SHP77 treated with DMSO at 0.1 percent for 48 hours (cell line): Measurements from ENCODE around the gene HPSE2.
"Not testable (repeated sequence)": the region's sequence is repeated elsewhere in the genome, so short reads cannot be mapped to it uniquely, and the experiment has no call there.

Experiments used
- DNase-seq: peaks from one replicate; lab custom pipeline; 2025; lab: John Stamatoyannopoulos, UW

Gene HPSE2

DNA sequence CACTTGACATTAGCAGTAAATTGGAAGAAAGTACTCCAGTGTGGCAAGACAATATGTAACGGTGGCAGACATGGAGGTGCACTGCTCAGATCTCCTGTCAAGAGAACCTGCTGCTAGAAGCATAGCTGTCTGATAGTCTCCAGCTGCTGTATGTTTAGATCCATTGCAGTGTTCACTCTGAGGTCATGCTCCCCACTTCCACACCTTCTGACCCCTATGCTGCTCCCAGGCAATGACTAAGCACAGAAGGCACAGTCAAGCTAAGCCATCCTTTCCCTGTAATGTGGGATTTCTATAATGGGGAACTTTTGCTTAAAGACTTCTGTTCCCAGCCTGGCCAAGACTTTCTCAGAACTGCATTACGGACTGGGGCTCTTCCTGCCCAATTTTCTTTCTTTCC, 315.8 kb downstream of the HPSE2 start:
- DNase-seq: no peak

DNA sequence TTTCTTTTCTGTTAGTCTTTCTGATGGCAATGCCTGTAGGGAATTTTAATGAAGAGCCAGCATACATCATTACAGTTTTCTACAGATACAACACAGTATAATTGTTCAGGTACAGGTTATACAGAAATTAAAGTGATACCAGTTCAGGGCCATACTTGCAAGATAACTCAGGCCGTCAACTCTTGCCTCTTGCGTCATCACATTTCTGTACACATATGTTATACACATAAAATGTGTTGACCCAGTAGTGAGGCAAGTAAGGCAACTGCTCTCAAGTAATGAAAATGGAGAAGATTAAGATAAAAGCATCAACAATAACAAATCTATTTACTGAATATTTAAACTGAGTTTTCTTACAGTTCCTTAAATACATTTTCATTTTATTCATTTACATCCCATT, 317.8 kb downstream of the HPSE2 start:
- no peak for DNase-seq

DNA sequence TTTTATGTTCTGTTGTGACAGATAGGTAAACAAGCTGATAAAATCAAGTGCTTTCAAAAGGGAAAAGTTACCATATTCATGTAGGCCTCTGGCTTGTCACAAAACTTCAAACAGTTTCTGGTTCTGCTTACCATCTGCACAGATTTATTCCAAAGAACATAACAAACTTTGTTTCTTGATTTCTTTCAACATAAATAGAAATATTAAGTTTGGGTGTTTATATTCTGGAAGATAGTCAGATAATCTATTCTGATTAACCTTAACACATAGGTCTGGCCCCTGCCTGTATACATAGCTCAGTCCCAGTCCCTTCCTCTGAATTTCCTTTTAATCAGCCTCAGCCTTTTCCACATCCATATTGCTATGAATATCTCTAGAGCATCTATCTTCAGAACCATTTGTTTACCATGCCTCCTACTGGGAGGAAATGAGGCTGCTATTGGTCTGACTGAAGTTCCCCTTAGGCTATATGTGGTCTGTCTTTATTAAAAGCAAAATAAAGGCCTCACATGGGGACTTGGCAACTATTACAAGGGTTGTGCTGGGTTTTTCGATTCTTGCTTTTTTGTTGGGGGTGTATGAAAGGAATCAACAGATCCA, 319.0 kb downstream of the HPSE2 start:
- DNase-seq: no peak

DNA sequence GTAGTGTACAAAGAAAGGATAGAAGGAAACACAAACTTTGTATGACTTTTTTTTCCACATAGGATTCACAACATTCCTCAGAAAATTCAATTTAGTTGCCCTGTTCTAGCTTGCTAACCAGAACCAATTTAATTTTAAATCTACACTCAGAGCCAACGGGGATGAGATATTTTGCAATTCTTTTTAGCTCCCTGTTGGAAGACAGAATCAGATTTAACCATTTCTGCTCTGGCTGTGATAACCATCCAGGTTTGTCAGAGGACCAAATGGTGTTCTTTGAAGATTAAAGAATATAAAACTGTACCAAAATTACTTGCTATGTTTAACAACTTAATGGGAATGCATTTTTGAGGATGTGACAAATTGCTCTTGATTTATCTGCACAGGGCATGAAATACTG, 319.7 kb downstream of the HPSE2 start:
- DNase-seq: no peak

DNA sequence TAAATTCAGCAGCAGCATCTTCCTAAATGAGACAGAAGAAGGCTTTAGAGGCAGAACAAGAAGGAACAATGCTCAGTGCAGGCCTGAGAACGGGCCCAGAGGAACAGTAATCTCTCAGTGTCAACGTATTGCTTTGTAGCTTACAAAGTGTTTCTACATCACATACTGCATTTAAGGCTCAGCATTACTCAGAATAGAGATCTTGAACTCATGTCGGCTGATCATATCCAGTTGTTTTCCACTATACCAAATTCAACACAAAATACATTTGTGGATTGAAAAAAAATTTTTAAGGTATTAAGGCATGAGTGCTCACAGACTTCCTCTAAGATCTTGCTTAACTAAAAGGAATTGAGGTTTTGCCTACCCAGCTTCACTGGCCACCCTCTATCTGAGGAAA, 325.1 kb downstream of the HPSE2 start:
- DNase-seq: no peak

DNA sequence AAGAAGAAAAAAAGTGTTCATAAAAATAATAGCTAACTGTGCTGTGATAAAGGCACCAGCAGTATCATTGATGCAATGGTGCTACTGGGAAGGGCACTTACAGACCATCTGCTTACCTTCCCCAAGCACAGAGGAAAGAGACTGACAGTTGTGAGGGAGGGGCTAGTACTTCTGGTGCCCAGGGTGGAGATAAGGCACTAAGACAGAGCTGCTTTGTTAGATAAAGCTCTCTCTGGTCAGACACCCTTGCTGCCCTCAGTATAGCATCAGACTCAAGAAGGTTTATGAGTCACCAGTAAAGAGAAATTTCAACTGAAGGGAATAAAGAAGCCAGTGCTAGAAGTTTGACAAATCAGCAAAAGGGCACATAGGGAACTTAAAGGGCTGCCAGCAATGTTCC, 325.6 kb downstream of the HPSE2 start:
- DNase-seq: no peak

DNA sequence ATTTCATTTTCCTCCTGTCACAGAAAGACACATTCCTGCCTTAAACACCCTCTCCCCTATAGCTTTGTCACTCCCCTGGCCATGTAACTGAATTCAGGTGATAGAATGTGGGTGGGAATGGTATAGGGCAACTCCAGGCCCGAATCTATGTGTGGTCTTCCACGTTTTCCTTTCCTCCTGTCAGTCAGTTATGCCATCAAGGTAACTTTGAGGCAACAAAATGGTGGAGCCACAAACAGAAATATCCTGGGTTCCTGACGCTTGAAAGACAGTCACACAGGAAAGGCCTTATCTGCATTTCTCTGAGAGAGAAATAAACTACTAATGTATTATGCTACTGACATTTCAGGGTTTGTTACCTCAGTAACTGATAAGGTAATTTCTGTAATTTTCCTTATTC, 326.8 kb downstream of the HPSE2 start:
- no peak for DNase-seq

DNA sequence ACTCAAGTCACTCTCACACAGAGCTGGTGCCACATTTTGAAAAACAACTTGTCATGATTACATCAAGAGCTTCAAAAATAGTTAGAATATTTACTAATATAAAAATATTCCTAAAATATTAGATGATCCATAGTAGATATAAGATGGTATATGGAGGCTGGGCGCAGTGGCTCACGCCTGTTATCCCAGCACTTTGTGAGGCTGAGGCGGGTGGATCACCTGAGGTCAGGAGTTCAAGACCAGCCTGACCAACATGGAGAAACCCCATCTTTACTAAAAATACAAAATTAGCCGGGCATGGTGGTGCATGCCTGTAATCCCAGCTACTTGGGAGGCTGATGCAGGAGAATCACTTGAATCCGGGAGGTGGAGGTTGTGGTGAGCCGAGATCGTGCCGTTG, 327.4 kb downstream of the HPSE2 start:
- not testable (repeated sequence) for DNase-seq

DNA sequence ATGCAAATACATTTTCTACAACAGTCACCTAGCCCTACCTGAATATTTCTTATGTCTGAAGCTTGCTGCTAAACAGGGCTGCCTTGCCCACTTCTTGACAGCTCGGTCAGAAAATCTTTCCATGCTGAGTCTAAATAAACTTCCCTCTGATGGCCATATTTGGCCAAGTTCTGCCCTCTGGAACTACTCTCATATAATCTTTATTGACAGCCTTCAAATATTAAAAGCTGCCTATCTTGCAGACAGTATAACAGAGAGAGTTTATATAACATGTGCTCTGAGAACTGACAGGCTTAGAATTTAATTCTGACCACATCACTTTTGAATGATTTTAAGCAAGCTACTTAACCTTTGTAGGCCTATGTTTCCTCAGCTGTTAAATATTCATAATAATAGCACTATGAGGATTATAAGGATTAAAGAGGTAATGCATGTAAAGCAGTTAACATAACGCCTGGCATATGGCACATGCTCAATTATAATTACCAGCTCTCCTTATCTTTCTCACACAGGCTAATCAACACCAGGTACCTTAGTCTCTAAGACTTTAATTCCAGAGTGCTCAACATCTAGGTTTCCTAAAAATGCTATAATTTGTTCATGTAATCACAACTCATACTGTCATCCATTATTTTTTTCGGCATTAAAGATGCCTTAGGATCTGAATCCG, 334.1 kb downstream of the HPSE2 start:
- DNase-seq: no peak

DNA sequence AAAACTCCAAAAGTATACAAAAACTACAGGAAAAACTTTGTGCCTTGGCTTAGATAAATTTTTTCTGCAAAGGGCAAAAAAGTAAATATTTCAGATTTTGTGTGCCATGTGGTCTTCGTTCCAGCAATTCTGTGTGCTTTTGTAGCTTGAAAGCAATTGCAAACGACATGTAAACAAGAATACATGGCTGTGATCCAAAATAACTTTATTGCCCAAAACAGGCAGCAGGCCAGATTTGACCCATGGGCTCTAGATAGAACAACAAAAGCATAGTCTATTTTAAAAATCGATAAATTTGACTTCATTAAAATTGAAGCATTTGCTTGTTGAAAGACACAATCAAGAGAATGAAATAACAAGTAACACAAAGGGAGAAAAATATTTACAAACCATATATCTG, 336.6 kb downstream of the HPSE2 start:
- no peak for DNase-seq

DNA sequence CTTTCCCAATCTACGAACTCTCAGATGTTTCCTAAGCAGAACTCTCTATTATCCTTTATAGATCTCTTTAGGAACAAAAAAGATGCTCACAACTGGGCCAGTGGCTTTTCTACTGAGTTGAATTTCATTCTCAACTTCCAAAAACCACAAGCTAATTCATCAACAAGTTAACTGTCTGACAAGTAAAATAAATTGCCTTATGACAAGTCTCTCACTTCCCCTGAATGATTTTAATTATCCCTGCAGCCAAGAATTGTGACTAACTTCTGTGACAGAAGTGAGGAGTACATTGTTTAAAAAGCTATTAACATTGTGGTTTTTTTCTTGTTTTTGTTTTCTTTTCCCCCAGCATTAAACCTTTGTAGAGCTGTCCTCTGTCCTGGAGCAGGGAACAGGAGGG, 343.1 kb downstream of the HPSE2 start:
- no peak for DNase-seq

DNA sequence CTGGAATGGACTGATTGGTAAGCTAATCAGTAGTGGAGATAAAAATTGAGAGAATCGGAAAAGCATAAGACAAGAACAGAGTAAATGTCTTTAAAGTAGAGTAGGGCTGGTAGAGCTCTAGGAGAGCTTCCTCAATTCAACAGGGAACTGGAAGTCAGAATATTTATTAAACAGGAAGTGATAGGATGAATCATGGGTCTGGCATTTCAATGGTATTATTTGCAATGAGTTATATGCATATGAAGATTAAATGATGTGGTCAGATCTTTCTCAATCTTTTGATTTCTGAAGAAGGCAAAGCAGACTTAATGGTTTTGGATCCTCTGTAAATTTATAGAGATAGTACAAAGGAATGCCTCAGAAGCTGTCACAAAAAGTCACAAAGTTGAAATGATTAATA, 349.0 kb downstream of the HPSE2 start:
- no peak for DNase-seq

DNA sequence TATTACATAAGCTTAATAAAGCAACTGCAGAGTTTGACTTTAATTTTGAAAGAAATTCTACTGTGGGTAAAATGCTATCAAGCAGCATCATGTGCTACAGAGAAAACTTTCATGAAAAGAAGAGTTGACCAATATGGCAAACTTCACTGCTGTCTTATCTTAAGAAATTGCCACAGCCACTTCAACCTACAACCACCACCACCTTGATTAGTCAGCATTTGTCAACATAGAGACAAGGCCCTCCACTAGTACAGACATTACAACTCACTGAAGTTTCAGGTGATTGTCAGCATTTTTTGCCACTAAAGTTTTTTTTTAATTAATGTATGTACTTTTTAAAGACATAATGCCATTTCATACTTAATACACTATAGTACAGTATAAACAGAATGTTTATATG, 350.3 kb downstream of the HPSE2 start:
- DNase-seq: no peak

DNA sequence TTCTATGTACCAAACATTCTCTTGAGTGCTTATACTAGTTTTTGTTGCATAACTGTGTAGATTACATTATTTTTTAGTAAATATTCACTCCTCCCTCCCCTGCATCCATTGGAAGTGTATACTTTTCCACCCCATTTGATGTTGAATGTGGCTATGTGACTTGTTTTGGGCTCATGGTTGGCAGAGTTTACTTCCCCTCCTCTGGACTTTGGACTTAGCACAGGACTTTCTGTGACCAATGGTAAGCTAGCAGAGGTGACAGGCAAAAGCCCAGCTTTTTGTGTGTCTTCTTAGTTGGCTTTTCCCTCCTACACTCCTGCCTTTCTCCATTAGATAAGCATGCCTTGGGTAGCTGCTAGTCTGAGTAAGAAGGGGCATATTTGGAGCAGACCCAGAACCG, 353.9 kb downstream of the HPSE2 start:
- DNase-seq: no peak

DNA sequence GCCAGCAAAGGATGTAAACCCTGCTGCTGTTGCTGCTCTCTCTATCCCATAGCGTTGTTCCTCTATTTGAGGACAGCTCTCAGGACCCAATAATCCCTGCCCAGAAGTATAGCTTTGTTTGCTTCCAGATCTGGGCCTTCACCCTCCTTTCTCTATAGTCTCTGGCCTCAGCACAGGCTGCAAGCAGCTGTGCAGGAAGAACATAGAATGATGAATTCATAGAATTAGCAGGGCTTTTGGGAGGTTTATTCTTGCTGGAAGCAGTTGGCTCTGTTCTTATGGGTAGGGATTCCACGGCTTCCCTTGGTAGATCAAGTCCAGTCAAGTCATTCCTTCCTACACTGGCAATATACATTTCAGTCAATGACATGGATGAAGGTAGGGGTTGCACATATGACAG, 354.7 kb downstream of the HPSE2 start:
- DNase-seq: no peak

DNA sequence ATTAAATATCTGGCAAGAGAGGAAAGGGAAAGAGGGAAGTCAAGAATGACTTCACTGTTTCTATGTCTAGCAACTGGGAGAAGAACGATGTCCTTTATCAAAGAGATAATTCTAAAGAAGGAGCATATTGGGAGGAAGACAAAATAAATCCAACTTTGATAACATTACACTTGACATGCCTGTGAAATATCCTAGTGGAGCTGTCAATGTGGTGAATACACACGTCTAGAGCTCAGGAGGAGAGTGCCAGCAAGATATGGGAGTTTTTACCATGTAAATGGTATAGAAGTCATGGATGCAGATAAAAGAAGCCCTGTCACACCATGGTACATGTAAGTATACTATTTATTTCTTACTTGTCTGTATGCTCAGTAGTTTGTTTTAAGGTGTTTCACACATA, 356.7 kb downstream of the HPSE2 start:
- DNase-seq: no peak

DNA sequence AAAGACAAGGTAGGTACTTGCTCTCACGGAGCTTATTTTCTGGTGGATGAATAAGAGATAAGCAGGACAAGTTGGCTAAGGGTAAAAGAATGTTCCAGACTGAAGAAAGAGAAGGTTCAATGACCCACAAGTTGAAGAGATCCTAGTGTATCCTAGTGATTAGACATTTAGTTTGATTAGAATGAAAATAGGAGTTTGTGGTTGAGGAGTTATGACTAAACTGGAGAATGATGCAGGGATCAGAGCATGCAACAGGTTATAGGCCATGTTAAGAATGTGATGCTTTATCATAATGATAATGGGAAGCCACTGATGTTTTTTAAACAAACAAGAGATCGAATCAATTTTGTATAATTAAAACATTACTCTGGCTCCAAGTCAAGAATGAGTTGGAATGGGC, 357.2 kb downstream of the HPSE2 start:
- no peak for DNase-seq

DNA sequence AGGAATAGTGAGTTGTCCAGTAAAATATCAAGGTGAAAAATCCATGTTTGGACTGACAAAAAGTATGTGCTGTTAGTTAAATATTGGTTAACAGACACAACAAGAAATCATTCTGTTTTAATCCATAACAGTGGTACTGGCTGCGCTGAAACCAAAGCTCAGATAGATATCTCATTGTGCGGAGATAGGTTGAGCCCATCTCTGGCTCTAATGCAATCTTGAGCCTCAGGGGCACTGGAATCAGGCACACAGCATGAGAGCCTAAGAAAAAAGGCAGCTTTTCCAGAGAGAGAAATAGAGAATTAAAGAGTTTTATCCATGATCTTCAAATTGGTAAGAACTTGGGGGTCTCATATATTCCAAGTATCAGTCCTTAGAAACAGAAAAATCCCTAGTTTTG, 373.7 kb downstream of the HPSE2 start:
- no peak for DNase-seq

DNA sequence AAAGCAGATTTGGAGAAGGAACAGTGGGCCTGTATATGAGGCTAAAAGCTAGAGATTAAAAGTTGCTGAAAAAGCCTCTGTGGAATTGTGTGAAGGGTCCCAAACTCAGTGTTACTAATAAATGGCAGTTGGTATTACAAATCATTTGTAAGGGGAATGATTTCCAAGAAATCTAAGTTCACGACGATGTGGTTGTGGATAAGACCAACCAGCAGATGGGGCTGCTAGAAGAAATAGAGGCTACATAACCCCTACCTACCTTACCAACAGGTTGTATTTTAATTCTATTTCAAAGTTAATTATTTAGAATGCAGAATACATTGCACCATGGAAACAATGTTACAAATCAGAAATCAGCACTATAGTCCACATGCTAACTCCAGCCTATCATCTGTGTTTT, 377.1 kb downstream of the HPSE2 start:
- no peak for DNase-seq

DNA sequence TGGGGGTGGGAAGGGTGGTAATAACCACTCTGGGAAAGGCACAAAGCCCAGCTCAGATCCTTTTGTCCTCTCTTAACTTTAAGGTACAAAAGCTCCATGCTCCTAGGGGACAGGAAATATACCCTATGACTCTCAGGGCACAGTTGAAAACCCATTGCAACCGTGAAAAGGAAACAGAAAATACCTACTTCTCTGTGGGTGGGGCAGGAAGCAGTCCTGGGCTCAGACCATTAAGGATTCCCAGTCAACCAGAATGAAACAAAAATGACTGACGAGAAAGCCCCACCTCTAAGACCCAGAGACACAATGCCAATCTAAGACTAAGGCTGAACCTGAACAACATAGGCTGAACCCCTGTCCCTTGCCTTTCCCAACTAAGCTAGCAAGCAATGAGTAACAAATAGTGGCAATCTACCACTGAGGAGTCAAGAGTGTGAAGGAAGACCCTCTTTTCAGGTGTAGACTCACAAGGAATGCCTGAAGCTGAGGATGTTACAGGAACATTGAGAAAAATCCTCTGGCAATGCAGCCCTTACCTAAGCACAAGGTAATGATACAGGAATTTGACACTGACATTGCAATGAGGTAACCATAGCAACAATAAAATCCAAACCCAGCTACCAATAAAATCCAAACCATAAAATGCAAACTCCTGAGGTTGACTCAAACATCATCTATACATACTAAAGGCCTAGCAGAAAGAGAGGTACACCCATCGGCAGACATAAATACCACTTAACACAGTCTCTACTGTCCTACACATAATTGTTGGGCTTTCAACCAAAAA, 380.1 kb downstream of the HPSE2 start:
- DNase-seq: no peak

DNA sequence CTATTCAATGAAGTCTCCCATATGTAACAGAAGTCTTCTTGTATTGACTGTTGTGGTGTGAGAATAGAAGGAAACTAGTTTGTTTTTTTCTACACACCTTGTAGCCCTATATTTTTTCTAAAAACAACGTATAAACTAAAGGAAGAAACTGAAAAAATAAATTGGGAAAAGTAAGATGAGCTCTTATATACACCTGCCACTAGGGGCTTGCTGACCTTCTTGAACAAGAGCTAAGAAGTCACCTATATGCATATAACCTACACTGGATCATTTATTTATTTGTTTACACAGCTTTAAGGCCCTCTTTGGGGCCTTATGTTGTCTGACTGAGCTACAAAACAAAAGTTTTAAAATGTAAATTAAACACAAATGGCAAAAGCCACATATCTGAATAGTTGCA, 383.0 kb downstream of the HPSE2 start:
- no peak for DNase-seq

DNA sequence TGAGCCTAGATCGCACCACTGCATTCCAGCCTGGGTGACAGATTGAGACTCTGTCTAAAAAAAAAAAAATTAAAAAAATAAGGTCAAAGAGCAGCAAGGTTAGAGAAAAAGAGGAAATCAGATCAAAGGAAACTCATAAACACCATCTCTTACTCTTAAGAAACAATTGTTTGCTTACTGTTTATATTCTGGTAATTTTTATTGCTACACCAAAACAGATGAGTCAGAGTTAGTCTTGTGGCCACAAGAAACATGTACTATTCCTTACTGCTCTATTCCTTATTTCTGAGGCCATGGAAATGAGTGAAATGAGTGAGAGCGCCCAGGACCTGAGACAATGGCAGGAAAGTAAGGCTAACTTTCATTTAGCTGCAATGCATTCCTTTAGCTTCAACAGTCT, 387.3 kb downstream of the HPSE2 start:
- DNase-seq: no peak

DNA sequence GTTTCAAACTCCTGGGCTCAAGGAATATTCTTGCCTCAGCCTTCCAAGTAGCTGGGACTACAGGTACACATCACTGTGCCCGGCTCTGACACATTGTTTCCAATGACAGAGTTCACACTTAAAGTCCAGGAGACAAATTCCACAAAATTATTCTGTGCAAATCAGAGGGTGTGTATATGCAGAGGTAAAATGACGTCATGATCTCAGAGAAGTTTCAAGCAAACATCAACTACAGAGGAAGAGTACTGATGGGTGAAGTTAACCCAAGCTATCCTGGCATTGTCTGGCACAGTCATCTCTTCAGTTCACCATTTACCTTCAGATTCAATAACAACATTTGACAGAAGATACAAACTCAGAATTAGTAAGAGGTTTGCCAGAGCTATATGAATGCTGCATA, 388.9 kb downstream of the HPSE2 start:
- no peak for DNase-seq

DNA sequence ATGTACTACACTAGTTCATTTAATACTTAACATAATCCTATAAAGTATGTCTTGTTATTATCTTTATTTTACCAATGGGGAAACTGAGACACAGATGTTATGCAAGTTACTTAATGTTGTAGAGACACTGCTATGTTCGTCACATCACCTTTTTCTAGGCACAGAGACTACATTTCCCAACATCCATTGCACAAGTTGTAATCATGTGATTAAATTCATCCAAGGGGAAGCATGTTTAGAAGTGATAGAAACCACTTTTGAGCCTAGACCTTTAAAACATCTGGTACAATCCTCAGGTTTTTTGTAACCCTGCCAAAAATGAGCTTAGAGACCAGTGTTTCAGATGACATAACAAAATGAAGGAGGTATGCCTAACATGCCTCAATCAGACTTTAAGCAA, 402.1 kb downstream of the HPSE2 start:
- no peak for DNase-seq
